HCT116 (cell line): ENCODE results near the gene CHST8.

Experiments
- ATF3 ChIP-seq: IDR thresholded peaks from 2 replicates; pipeline ENCODE4 v1.6.1; 2012
- ELF1 ChIP-seq: IDR thresholded peaks from 2 replicates; pipeline ENCODE4 v1.6.1; 2012; ENCODE audit warnings: low read depth, borderline replicate concordance
- EZH2 ChIP-seq: fragments of 200-600 bp; sonication (generic); IDR thresholded peaks from 2 replicates; pipeline ENCODE4 v1.6.1; 2017; ENCODE audit warnings: antibody characterized with exemption, mixed run types
- EZH2phosphoT487 ChIP-seq: fragments of 200-600 bp; IDR thresholded peaks from 2 replicates; pipeline ENCODE4 v1.6.1; 2018; ENCODE audit warnings: antibody characterized with exemption, borderline replicate concordance
- POLR2A ChIP-seq: IDR thresholded peaks from 2 replicates; pipeline ENCODE4 v1.7.0; 2011; ENCODE audit warnings: borderline replicate concordance; ENCODE audit not compliant: insufficient read depth, insufficient read length; ENCODE audit errors: extremely low read depth
- POLR2AphosphoS5 ChIP-seq: IDR thresholded peaks from 2 replicates; pipeline ENCODE4 v1.6.1; 2011; ENCODE audit warnings: mild to moderate bottlenecking, low read depth, low read length, moderate library complexity
- RAD21 ChIP-seq: IDR thresholded peaks from 2 replicates; pipeline ENCODE4 v1.6.1; 2012; ENCODE audit warnings: low read depth, mild to moderate bottlenecking
- TCF7L2 ChIP-seq: IDR thresholded peaks from 2 replicates; pipeline ENCODE4 v1.7.0; 2011; ENCODE audit warnings: borderline replicate concordance, inconsistent platforms; ENCODE audit not compliant: insufficient read depth, insufficient read length; ENCODE audit errors: extremely low read depth
- YY1 ChIP-seq: IDR thresholded peaks from 2 replicates; pipeline ENCODE4 v1.6.1; 2011; ENCODE audit warnings: low read length, low read depth, moderate library complexity, mild to moderate bottlenecking; ENCODE audit not compliant: insufficient replicate concordance; ENCODE audit errors: extremely low read depth
- ZBTB33 ChIP-seq: IDR thresholded peaks from 2 replicates; pipeline ENCODE4 v1.6.1; 2011; ENCODE audit warnings: mild to moderate bottlenecking, low read length, moderate library complexity; ENCODE audit not compliant: insufficient replicate concordance; ENCODE audit errors: extremely low read depth
- TF ChIP-seq, protein P1 (sequence below), 3 experiments: fragments of 200-600 bp in 1 of 3; sonication (generic) in 1 of 3; IDR thresholded peaks in 2 of 3; conservative IDR thresholded peaks in 1 of 3; 2 replicates each; pipeline ENCODE4 v1.5.1; 2012 to 2017; ENCODE audit warnings: low read depth in 2 of 3, low read length in 2 of 3, antibody characterized with exemption in 1 of 3, borderline replicate concordance in 1 of 3, control low read depth in 1 of 3, mild to moderate bottlenecking in 1 of 3, mixed read lengths in 1 of 3, mixed run types in 1 of 3, moderate library complexity in 1 of 3; ENCODE audit not compliant: insufficient read depth in 1 of 3

DNA sequence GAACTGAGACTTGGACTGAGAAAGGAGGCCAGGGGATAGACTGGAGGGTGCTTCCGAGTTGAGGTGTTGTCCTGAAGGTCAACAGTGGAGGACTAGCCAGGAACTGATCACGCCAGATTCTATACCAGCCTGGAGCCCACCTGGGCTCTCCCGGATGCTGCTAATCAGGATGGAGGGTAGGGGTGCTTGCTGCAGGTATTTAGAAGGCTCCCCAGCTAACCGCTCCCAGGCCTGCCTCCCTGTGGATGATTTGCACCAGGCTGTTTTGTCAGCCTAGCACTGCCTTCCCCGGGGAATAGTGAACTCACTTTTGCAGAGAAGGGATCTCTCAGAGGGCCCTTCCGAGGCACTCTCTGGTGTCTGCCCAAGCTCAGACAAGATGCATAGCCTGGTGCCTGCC lies 114.4 kb downstream of the CHST8 start:
- TF ChIP-seq EZH2, result no peak
- no peak for TF ChIP-seq POLR2A
- TF ChIP-seq, protein P1, sequence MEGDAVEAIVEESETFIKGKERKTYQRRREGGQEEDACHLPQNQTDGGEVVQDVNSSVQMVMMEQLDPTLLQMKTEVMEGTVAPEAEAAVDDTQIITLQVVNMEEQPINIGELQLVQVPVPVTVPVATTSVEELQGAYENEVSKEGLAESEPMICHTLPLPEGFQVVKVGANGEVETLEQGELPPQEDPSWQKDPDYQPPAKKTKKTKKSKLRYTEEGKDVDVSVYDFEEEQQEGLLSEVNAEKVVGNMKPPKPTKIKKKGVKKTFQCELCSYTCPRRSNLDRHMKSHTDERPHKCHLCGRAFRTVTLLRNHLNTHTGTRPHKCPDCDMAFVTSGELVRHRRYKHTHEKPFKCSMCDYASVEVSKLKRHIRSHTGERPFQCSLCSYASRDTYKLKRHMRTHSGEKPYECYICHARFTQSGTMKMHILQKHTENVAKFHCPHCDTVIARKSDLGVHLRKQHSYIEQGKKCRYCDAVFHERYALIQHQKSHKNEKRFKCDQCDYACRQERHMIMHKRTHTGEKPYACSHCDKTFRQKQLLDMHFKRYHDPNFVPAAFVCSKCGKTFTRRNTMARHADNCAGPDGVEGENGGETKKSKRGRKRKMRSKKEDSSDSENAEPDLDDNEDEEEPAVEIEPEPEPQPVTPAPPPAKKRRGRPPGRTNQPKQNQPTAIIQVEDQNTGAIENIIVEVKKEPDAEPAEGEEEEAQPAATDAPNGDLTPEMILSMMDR (IDR thresholded peaks at IDR 0.05 in 2 of 3, conservative IDR thresholded peaks at IDR 0.05 in 1 of 3; ENCODE audit: borderline replicate concordance in 1 of 3, insufficient read depth in 1 of 3, low read depth in 2 of 3, low read length in 2 of 3), result no peak
- no peak for TF ChIP-seq YY1
- TF ChIP-seq POLR2AphosphoS5, result no peak
- TF ChIP-seq TCF7L2, result no peak
- TF ChIP-seq ZBTB33, result no peak
- no peak for TF ChIP-seq ELF1
- no peak for TF ChIP-seq EZH2phosphoT487
- no peak for TF ChIP-seq RAD21
- no peak for TF ChIP-seq ATF3
